GM18519 (cell line): Measurements from ENCODE around the gene KLHDC9.
"Not testable (repeated sequence)": the region's sequence is repeated elsewhere in the genome, so short reads cannot be mapped to it uniquely, and the experiment has no call there.

Experiments
- ATAC-seq: cut with Tn5 transposase; IDR thresholded peaks from one replicate; pipeline ENCODE4 v1.9.1; 2021; ENCODE audit warnings: mild to moderate bottlenecking, moderate library complexity; ENCODE audit not compliant: unreplicated experiment, low FRiP score

KLHDC9 gene, protein sequence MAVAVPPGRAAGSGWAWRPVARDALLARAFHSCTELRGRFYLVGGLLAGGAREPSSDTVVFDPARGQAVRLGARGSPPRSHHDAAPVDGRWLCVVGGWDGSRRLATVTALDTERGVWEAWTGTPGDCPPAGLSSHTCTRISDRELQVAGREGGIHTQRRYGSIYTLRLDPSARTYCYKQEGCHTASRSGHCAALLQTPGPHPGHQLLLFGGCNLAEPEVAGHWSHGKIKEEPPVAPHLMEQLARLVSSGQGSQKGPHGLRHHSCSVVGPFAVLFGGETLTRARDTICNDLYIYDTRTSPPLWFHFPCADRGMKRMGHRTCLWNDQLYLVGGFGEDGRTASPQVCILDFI

GRCh38 chr1:161098210-161099068 is at the start of gene KLHDC9:
TSS of gene KLHDC9 (plus strand) at chr1:161098361. CDS start at chr1:161098536, 175 bp downstream.
- ATAC-seq = peak; percentile 52

DNA sequence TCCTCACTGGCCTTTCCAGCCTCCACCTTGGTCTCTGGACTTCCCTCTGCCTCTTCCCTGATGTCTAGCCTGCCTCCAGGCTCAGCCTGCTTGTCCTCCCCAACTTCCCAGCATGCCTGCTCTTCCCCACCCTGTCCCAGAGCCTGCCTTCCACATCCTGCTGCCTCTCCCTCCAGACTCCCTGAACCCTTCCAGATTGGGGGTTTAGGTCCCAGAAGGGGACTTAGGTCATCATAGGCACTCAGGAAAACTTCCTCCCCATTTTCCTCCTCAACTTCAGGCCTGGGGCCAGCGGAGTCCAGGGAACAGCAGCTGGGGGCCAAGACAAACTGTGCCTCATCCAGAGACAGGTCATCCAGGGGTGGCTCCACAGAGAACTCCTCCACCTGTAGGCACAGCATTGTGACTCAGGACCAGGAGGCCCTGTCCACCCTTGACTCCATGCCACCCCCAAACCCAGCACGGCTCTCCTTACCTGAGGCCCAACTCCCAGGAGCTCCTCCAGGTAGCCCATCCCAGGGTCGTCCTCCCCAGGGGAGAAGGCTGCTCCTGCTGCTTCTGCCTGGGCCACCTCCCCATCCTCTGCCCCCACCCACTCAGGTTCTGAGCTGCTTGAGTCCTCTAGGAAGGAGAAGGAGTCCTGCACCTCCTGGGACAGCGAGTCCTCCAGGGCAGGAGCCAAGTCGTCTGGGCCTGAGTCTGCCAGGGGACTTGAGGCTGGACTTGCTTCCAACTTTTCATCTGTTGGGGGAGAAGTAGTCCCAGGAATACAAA is 49.0 kb upstream of the KLHDC9 start:
- ATAC-seq = no peak

DNA sequence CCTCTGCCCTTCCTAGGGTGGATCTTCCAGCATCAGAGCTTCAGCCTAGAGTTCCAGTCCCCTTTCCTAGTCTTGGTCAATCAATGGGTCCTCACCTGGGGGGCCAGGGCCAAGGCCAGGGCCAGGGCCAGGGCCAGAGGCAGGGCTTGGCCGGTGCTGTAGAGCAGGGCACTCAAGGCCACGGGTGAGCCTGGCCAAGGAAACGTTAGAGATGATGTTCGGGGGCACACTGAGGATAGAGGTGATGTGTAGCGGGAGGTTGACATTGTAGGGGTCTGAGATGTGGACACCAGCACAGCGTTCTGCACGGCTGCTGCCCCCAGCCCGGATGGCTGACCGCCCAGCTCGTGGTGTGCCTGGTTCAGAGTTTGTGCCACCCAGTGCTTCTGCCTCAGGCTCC is 46.9 kb upstream of the KLHDC9 start:
- ATAC-seq = no peak

- ATAC-seq = no peak
Measured at GRCh38 chr1:161052899-161053298, 45.3 kb upstream of the KLHDC9 start.

DNA sequence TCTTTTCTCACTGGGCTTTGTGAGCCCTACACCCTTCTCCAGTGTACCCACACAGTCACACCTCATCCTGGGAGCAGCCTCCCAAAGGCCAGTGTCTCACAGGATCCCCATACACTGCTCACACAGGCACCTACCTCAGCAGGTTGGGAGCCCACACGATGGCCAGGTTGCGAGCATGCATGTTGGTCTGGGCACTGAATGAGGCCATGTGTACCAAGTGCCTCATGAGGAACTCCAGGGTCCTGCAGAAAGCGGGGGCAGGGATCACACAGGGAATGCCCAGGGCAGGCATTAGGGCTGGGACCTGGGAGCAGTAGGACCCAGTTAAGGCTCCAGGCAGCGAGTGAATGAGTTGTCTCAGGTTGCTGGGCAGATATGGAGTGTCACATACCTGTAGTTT is 43.9 kb upstream of the KLHDC9 start:
- ATAC-seq = no peak

DNA sequence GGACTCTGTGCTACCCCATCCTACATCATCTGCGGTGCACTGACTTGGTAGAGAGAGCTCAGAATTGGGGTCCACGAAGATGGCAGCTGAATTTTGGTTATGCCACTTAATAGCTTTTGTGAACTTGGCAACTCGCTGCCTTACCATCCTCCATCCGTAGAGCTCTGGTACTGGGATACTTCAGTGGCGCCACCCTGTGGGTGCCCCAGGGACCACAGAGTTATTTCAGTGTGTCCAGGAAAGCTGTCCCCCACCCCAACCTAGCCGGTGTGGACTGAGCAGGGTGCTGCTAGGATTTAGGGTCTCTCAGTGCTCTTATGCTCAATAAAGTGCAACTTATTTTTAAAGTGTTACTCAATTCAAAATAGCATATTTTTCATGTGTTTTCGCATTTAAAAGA is 43.4 kb upstream of the KLHDC9 start:
- no peak for ATAC-seq

- ATAC-seq = no peak
Measured at GRCh38 chr1:161059293-161059692, 38.9 kb upstream of the KLHDC9 start.

GRCh38 chr1:161061419-161061818 is 36.7 kb upstream of the KLHDC9 start:
- ATAC-seq = no peak

- ATAC-seq = not testable (repeated sequence)
Measured at GRCh38 chr1:161063936-161064335, 34.2 kb upstream of the KLHDC9 start.

DNA sequence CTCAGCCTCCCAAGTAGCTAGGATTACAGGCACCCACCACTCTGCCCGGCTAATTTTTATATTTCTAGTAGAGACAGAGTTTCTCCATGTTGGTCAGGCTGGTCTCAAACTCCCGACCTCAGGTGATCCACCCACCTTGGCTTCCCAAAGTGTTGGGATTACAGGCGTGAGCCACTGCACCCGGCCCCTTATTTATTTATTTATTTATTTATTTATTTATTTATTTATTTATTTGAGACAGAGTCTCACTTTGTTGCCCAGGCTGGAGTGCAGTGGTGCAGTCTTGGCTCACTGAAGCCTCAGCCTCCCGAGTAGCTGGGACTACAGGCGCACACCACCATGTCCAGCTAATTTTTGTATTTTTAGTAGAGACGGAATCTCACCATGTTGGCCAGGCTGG is 32.5 kb upstream of the KLHDC9 start:
- not testable (repeated sequence) for ATAC-seq

- no peak for ATAC-seq
Measured at GRCh38 chr1:161066694-161067093, 31.5 kb upstream of the KLHDC9 start.

GRCh38 chr1:161068306-161069234 is 29.6 kb upstream of the KLHDC9 start:
- ATAC-seq = no peak

DNA sequence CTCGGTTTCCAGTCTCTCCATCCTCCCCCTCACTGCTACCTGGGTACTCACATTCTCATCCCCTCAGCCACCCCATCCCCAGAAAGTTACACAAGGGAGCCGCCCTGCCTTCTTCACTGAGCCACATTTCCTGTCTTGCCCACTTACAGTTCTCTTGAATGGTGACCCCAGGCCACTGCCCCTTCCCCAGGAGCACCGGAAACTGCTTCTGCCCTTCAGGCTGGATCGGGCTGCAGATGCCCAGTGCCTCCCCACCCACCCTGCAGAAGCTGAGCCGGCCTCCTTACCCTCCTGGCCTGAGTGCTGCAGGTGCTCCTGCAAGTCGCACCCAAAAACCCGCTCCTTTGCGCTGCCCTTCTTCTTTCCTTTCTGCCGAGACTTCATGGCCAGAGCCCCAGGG is 28.9 kb upstream of the KLHDC9 start:
- no peak for ATAC-seq

GRCh38 chr1:161069731-161070270 is 28.4 kb upstream of the KLHDC9 start, which contains the start of gene ARHGAP30:
TSS of gene ARHGAP30 (minus strand) at chr1:161069891. CDS start at chr1:161069624, 267 bp downstream.
- ATAC-seq = peak; percentile 70

- no peak for ATAC-seq
Measured at GRCh38 chr1:161070761-161071160, 27.4 kb upstream of the KLHDC9 start.

DNA sequence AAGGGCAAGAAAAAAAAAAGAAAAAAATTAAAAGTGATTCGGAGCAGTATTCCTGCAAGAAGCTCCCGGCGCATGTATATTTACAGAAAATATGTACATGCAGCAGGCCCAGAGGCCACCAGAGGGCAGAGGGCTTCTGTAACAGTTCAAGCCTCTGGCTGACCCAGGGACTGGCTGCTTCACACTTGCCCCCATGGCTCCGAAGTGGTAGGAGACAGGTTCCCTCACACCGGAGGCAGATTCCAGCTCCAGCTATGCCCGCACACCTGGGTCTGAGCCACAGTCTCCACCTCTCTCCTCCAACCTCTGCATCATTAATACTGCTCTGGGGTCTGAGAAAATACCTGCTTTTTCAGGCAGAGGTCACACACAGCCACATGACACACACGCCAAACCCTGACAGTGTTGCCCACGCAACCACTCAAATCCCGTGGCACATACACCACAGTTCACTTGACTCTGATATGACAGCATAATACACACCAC is 26.2 kb upstream of the KLHDC9 start:
- ATAC-seq = no peak

- ATAC-seq = no peak
Measured at GRCh38 chr1:161072751-161073449, 25.3 kb upstream of the KLHDC9 start.

DNA sequence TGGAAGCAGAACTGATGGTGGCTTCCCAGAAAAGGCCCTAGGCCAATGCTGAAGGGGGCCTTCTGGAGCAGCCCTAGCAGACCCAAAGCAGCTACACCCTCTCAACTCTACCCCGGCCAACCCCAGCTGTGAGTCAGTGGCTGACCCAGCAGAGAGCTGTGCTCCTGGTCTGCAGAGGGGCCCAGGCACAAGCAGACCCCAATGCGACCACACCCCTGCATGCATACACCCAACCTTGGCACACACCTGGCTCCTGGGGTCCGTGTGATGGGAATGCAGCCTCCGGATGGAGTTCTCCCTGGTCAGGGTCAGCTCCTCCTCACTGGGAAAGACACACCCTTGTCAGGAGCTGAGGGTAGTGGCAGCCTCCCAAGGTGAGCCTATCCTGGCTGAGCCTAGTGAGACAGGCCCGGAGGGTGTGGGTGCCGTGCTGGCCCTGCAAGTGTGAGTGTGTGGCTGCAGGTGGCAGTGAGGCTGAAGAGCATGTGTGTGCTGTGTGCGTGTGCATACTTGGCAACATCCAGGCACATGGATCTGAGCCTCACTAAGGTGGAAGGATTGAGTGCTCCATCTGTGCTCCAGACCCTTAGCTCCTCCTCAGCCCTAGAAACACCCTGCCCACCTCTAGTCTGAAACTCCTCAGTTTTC is 24.6 kb upstream of the KLHDC9 start:
- ATAC-seq = no peak
